Measurements from ENCODE around the gene FGF3.

The FGF3 gene

DNA sequence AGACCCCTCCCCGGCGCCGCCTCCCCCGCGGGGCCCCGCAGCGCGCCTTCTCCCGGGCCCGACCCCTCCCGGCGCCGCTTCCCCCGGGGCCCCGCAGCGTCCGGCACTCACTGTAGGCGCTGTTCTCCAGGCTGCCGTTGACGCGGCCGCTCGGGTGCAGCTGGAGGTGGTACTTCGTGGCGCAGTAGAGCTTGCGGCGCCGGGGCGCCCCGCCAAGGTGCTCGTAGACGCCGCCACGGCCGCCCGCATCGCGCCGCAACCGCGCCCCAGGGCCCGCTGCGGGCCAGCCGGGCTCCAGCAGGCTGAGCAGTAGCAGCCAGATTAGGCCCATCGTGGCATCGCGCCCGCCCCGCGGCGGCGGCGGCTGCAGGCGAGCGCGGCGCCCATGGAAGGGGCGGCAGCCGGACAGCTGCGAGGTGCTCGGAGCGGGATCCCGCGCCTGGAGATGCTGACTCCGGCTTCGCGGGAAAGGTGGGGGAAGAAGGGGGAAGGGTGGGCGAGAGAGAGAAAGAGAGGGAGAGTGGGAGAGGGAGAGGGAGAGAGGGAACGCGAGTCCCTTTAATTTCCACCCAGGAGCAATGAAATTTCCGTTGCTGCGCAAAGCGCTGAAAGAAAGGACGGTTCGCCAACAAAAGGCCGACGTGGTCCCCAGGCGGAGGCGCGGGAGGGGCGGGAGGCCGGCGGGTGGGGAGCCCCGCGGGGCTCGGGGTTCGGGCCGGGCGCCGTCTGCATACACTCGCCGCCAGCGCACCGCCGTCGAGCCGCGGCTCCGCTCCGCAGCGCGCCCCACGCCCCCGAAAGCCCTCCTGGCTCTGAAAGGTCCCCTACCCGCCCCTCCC lies at the start of gene FGF3:
Gene FGF3, minus strand, starts transcription at position 814 of the 839 bp plus-strand sequence. Its CDS starts 483 bp downstream, at position 331.
- DNase-seq: no peak

DNA sequence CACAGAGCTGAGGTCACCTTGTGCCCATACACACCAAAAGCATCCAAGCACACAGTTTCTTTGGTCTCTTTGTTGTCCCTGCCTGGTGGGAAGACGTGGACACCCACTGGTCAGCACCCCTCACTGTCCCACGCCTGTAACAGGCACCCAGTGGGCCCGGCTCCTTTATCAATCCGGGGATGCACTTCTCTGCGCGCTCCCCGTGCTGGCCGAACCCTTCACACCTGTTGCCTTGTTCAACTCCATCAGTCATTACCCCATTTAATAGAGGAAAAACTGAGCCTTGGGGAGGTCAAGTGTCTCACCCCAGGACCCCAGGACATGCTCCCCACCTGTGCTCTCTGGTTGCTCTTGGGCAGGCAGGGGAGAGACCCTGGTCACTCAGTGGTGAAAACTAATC lies 49.7 kb upstream of the FGF3 start:
- no peak for DNase-seq

DNA sequence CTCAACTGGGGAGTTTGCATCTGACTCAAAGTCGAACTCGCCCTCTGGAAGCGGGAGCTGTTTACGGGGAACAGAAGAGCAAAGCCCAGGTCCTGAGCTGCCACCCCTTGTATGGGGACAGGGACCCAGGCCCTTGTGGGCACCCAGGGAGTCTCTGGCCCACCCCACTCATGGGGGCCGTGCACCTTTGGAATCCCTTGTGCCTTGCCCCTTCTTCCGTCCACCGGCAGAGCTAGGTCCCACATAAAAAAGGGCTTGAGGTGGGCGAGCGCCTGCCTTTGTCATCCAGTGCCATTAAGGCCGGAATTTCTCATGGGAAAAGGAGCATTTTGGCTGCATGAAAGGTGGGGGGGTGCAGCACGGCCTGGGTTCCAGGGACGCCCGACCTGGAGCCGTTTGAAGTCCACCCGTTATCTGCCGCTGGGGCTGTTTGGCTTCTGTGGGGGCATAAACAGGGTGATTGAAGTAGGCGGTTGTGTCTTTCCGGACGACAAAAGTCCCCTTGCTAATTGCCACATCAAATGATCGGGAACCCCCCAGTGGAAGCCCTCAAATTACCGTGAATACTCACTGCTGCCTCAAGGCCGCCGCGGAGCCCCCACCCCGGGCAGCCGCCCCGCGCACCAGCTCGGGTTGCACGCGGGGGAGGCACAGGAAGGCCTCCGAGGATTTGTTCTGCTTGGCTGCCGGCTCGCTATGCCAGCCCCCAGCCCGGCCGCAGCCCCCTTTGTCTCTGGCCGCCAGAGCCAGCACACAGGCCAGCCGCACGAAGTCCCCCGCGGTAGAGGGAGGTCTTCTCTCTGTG lies 49.0 kb upstream of the FGF3 start:
- no peak for DNase-seq

DNA sequence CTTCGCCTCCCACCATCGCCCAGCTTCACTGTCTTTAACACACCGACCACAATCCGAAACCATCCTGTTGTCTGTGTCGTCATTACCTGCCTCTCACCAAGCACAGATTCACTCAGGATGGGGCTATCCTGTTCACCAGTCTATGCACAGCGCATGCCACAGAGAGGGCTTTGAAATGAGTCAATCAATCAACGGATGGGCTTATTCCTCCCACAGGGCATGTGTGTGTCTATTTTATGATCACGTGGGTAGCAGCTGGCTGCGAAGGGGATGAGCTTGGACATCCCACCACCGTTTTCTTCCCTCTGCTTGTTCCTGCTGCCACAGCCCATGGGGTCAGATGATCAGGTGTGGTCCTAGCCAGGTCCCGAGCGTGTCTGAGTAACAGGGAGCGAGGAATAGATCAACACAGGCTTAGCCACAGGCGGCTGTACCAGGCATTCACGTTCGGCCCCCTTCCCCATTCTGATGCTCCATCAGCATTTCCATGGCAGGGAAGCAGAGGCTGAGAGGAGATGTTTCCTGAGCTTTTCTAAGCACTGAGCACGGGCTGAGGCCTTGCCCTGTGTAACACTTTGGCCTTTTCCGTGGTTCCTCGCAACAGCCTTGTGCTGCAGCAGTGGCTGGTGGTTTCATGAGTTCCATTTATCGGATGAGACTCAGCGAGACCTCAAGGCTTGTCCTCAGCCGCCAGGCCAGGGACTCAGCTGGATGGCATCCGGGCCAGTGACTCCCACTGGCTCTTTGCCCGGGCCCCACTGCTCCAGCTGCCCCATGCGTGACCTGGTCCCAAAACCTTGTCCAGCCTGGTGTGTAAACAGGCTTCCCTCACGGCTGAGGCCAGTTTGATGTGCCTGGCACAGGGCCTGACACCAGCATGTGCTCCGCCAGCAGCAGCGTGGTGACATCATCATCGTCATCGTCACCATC lies 48.1 kb upstream of the FGF3 start:
- DNase-seq: peak in 12 of 56 donors; percentile 5 to 82 (median 10)

DNA sequence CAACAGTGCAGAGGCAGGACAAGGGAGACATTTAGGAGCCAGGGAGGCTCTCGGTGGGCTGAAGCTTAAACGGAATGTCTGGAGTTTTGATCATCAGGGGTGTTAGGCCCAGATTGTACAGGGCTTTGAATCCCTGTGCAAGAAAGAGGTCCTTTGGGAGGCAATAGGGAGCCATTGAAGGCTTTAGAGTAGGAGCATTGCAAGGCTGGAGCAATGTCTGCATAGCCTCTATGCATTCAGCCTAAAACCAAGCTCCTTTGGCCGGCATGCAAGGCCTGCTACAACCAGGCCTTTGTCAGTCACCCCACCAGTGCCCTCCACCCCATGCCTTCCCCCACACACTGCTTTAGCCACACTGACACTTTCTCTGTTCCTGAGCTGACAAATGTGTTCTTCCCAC lies 47.4 kb upstream of the FGF3 start:
- DNase-seq: no peak

DNA sequence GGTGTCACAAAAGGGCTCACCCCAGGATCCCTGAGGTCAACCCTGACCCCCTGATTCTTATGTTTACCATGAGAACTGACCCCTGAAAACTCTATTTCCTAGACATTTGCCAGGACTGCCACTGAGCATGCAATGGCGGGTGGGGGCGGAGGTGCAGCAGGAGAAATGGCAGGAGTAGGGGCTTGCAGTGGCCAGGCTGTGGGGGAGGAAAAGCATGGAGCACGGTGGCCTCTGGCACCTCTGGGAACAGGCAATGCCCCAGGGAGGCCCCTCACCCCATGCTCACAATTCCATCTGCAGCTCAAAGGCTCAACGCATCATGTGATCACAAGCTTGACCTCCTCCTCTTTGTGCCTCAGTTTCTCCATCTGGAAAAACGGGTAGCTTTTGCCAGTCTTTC lies 46.5 kb upstream of the FGF3 start:
- no peak for DNase-seq

DNA sequence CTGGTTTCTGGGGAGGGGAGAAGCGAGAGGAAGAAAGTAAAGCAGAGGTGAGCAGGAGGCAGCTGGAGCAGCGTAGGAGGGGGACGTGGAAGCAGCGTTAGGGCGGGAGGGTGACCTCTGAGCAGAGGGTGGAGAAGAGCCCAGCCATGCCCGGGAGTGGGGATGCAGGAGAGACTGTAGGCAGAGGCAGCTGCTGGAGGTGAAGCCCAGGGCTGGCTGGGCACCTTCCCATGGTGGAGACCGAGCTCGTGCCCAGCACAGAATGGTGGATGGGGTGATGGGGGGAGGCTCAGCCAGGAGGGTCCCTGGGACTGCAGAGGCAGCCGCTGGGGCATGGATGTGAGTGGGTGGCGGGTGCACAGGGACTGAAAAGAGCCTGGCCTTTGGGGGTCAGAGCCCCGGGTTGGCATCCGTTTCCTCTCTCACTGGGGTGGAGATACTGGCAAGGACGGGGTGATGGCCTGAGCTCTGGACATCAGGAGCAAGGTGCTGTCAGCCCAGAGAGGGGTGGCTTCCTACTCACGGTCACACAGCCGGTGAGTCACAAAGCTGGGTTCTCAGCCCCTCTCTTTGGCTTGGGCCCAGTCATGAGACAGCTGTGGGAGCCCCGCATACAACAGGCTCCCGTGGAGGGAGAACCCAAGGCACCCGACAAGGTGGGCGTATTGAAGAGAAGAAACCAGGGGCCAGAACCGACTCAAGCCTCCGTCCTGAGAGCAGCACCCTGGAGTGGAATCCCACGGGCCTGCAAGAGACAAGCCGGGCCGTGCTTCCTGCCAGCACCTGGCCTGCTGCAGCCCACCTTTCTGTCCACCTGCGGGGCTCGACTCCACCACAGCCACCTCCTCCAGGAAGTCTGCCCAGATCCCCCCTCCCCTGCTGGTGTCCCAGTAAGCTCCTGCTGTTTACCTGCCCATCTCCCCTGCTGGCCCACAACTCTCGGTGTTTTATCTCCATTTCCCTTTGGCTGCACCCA lies 45.8 kb upstream of the FGF3 start:
- no peak for DNase-seq

DNA sequence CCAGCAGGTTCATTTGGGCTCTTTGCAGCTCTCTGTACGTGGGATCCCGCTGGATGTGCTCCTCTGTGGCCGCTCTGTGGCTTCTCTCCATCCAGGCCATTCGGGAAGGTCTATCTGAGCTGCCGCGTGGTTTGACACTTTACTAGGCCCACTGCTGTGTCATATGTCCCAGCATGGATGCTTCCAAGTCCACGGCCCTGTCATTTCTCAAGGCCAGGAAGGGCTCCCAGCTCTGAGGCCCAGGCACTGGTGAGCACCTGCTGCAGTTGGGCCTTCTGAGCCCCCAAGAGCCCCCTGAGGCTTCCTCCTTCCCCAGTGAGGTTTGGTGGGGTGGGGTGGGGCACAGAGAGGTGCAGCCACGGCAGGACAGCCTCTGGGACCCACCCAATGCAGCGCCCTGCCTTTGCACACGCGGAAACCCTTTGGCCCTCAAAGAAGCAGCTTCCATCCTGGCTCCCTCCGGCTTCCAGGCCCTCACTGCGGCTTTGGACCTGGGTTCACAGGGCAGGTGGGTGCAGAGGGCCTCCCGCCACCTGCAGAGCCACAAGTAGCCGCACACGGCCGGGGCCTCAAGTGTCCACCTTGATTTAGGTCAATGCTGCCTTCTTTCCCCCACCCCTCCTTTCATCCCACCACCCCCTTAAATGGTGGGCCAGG lies 44.5 kb upstream of the FGF3 start:
- no peak for DNase-seq

DNA sequence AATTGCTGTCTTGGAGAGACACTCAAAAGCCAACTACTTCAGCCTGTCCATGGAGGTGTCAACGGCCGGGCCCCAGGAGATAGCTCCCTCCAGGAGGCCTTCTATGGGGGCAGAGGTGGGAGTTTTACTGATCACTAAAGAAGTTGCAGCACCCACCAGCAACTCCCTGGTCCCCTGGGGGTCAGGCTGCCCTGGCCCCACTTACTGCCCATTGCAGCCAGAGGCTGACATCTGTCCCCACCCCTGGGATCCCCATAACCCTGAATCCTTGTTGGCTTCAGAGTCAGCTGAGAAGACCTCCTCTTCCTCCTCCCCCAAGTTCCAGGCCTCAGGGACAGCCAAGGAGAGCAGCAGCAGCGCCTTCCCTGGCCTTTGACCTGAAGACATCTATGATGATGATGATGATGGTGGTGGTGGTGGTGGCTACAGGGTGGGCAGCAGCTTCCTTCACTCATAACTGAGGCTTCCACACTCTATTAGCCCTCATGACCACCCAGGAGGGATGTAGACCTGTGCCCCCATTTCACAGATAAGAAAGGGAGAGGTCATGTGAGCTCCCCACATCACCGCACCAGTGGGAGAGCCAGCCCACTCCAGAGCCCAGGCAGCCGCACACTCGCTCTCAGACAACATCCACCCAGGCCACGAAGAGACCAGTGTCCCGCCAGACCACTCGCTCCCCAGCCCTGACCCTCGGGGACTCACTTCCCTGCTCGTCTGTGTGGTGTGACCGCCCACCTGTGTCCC lies 43.8 kb upstream of the FGF3 start:
- no peak for DNase-seq

DNA sequence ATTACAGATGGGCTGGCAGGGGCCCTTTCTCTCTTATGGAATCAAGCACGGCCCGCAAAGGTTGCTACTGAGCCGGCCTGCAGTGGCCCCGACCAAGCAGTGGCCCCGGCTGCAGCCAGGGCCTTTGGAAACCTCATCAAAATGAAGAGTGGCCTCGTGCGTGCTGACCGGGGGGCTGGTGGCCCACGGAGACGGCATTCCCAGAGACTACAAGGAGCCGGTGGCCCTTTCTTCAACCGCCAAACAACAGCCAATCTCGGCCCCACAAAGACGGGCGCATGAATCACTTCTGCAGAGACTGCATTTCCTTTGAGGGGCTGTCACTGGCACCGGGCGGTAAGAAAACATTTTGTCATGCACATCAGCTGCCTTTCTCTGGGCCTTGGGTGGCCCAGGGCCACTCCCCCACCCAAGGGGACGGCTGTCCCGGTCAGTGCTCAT lies 43.1 kb upstream of the FGF3 start:
- no peak for DNase-seq

DNA sequence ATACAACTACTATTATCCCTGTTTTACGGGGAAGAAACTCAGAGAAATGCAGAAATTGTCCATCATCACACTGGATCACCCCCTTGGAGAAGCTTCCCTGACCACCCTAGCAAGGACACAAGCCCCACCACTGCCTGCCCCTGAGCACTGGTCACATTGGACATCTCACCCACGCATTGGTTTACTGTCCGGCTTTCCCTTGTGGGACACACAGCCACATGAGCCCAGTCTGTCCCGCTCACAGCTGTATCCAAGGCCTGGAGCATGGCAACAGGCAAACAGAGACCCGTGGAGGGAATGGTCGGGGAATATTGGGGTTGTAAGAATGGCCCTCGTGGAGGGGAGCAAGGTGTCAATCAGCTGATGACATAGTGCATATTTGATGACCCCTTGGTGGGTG lies 42.7 kb upstream of the FGF3 start:
- DNase-seq: no peak

DNA sequence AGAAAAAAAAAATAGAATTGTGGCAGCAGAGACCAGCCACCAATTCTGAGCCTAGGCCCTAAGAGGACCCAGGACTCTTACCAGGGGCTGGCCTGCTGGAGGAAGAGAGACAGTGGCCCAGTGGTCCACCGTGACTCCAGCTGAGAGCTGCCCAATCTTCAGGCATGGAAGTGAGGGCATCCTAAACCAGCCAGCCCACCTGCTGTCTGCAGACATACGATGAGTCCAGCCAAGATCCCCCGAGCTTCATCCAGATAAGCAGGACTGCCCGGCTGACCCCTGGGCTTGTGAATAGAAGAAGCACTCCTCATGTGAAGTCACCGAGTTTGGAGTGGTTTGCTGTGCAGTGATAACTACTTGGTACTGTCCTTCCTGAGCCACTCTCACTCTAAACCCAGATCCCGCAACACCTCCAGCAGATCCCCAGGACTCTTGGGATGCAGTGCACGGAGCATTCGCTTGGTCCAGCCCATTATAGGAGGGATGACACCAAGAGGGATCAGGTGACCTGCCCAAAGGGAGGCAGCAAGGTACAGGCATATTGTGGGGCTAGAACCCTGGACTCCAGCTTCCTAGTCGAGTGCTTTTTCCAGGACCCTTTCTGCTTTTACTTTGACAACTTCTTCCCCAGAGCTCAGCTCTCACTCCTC lies 41.7 kb upstream of the FGF3 start:
- no peak for DNase-seq

DNA sequence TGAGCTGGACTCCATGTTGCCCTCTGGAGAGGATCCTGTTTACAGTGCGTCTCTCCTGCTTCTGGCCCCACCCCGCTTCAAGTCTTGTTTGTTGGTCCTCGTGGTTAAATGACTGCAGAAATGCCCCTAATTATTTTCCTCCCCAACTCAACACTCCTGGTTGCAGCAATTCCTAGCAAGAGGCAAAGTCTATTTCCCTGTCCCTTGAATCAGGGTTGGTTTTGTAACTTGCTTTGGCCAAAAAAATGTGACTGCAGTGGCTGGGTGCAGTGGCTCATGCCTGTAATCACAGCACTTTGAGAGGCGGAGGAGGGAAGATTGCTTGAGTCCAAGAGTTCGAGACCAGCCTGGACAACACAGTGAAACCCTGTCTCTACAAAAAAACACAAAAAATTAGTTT lies 41.0 kb upstream of the FGF3 start:
- no peak for DNase-seq

DNA sequence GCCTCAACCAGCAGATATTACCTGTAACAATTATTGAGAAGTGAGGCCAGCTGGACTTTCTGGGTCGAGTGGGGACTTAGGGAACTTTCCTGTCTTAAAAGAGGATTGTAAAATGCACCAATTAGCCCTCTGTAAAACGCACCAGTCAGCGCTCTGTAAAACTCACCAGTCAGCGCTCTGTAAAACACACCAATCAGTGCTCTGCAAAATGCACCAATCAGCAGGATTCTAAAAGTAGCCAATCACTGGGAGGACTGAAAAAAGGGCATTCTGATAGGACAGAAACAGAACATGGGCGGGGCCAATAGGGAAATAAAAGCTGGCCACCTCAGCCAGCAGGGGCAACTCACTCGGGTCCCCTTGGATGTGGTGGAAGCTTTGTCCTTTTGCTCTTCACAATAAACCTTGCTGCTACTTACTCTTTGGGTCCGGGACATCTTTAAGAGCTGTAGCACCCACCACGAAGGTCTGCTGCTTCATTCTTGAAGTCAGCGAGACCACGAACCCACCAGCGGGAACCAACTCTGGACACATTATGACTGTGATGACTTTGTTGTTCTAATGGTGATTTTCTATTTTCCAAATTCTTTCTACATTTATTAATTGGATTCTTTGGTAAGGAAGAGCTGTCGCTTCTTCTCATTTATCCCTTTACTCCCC lies 40.2 kb upstream of the FGF3 start:
- no peak for DNase-seq

DNA sequence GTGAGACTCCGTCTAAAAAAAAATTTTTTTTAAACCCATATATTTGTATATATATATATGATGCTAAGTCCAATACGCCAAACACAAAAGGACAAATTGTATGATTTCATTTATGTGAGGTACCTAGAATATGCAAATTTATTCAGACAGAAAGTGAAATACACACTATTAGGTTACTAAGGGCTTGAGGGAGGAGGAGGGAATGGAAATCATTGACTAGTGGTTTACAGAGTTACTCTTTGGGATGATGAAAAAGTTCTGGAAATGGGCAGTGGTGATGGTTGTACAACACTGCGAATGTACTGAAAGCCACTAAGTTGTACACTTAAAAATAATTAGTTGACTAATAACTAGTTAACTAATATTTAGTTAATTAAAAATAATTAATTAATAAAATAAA lies 36.2 kb upstream of the FGF3 start:
- DNase-seq: no peak

DNA sequence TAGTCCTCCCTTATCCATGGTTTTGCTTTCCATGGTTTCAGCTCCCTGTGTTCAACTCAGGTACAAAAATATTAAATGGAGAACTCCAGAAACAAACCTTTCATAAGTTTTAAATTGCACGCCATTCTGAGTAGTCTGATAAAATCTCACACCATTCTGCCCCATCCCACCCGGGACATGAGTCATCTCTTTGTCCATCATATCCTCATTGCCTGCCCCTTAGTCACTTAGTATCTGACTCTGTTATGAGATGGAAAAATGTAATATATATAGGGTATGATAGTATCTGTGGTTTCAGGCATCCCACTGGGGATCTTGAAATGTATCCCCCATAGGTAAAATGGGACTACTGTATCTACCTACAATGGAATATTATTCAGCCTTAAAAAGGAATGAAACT lies 35.5 kb upstream of the FGF3 start:
- no peak for DNase-seq

DNA sequence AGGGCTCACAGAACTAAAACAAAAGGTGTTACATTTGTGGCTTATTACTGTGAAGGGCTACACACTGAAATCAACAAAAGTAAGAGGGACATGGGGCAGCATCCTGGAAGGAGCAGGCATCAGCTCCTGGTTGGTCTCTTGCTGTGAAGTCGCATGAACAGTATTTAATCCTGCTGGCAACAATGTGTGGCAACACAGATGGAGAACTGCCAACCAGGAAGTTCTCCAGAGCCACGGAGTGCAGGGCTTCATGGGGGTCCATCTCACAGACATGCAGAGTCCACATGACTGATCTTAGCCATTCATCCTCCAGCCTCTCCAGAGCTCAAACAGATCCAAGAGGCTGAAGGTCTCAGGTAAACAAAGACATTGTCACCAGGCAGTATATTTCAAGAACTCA lies 32.8 kb upstream of the FGF3 start:
- no peak for DNase-seq

DNA sequence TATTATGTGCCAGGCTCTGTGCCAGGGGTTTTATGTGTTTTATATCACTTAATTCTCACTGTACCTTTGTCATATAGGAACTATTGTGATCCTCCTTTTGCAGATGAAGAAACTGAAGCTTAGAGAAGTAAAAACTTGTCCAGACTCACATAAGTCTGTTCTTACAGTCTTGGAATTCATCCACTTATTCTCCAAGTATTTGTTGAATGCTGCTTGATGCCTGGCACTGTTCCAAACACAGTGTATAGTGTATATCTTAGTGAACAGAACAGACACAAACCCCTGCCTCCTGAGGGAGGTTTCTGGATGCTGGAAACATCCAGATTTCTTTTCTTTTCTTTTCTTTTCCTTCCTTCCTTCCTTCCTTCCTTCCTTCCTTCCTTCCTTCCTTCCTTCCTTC lies 29.0 kb upstream of the FGF3 start:
- no peak for DNase-seq

All from nucleus accumbens (tissue), 56 donors.